ENCODE results near the gene GRM3.

DNA sequence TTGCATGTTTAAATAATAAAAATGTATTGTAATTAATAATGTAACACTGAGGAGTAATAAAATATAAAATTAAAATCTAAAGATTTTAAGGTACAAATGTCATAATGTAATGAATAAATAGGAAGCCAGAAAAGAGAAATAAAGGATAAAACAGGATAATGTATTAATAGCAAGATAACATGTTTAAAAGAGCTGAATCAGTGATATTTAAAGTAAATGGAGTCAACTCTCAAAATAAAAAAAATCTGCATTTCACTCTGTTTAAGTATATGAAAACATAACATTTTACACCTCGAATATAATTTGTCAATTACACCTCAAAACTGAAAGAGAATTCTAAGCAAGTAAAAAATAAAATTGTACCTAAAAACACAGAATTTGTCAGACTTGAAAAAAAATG, 44.1 kb downstream of the GRM3 start:
- TF ChIP-seq, protein P1, sequence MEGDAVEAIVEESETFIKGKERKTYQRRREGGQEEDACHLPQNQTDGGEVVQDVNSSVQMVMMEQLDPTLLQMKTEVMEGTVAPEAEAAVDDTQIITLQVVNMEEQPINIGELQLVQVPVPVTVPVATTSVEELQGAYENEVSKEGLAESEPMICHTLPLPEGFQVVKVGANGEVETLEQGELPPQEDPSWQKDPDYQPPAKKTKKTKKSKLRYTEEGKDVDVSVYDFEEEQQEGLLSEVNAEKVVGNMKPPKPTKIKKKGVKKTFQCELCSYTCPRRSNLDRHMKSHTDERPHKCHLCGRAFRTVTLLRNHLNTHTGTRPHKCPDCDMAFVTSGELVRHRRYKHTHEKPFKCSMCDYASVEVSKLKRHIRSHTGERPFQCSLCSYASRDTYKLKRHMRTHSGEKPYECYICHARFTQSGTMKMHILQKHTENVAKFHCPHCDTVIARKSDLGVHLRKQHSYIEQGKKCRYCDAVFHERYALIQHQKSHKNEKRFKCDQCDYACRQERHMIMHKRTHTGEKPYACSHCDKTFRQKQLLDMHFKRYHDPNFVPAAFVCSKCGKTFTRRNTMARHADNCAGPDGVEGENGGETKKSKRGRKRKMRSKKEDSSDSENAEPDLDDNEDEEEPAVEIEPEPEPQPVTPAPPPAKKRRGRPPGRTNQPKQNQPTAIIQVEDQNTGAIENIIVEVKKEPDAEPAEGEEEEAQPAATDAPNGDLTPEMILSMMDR (IDR thresholded peaks at IDR 0.05): no peak
- no peak for TF ChIP-seq POLR2A (IDR thresholded peaks at IDR 0.05)

Measured in thyroid gland (tissue), 4 donors.